ENCODE results near the gene TK1.
A peak's percentile ranks its signal among the peaks of the same experiment; 100 is the strongest.
"Not testable (repeated sequence)": the region's sequence is repeated elsewhere in the genome, so short reads cannot be mapped to it uniquely, and the experiment has no call there.

The TK1 gene

GRCh38 chr17:78147315-78147998 lies 39.4 kb downstream of the TK1 start:
- no peak for DNase-seq

DNA sequence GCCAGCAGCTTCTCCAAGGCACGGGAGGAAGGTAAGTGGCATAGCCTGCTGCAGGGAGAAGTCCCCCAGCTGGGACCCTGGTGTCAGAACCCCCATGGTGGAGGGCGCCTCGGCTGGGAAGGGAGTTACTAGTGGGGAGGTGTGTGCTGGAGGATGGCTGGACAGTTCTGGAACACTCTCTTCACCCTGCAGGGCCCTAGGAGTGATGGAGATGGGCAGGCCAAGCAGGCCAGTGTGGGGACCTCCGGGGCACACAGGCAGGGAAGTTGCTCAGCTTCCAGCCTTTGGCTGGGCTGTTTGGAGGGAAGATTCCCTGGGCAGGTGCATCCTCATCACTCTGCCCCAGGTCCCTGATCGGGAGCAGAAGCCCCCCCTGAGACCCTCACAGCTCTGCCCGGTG lies 40.0 kb downstream of the TK1 start:
- no peak for DNase-seq

- no peak for DNase-seq
Observed at GRCh38 chr17:78146471-78146869, 40.4 kb downstream of the TK1 start.

GRCh38 chr17:78144736-78145641 lies 41.9 kb downstream of the TK1 start:
- DNase-seq, result no peak

DNA sequence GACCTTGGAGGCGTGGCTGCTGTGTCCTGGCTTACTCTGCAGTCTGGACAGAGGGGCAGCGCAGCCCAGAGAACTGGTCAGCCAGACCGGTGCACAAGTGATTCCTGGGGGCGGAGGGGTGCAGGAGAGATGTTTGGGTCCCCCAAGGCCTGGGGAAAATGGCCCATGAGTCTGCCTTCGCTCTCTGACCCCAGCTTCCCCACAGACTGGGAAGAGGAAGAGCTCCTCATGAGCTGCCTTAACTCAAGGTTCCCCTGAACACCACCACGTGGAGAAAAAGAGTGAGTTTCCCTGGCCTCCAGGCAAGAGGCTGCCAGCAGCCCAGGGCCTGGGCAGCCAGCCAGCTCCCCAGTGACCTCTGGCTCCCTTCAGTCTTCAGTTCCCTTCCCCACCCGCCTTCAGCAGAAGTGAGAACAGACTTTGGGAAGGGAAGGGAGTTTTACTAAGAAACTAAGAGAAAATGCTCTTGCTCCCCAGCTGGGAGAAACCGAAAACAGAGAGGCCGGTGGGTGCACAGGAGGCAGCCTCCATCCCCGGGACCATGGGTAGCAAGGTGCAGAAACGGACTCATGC lies 42.6 kb downstream of the TK1 start:
- DNase-seq, result no peak

- no peak for DNase-seq
Observed at GRCh38 chr17:78143214-78144146, 43.4 kb downstream of the TK1 start.

DNA sequence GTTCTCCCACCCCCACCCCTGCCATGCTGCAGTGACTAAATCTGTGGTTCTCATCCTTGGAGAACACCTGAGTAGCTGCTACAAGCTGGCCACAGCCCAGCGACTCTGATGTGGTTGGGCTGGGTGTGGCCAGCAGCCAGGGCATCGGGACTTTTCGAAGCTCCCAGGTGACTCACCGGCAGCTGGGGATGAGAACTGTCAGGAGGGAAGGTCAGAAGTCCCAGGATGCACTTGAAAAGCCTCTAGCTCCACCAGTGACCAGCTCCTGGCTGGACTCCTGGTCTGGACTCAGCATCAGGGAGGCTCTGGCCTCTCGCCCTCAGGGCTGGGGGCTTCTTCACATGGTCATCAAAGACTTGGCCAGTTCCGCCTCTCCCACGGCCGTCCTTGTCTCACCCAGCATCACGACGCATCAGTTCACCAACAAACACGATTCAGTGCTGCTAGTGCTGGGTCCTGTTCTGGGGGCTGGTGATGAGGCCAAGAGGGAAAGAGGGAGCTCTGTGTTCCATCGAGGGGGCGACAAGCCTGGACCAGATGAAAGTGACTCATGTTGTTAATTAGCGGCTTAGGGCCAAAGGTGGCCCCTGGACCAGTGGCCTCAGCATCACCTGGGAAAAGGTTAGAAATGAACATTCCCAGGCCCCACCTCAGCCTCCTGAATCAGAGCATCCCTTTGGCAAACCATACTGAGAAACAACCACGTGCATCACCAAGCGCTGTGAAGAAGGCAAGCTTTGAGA lies 44.6 kb downstream of the TK1 start:
- DNase-seq, result no peak

GRCh38 chr17:78141437-78142118 lies 45.3 kb downstream of the TK1 start:
- no peak for DNase-seq

DNA sequence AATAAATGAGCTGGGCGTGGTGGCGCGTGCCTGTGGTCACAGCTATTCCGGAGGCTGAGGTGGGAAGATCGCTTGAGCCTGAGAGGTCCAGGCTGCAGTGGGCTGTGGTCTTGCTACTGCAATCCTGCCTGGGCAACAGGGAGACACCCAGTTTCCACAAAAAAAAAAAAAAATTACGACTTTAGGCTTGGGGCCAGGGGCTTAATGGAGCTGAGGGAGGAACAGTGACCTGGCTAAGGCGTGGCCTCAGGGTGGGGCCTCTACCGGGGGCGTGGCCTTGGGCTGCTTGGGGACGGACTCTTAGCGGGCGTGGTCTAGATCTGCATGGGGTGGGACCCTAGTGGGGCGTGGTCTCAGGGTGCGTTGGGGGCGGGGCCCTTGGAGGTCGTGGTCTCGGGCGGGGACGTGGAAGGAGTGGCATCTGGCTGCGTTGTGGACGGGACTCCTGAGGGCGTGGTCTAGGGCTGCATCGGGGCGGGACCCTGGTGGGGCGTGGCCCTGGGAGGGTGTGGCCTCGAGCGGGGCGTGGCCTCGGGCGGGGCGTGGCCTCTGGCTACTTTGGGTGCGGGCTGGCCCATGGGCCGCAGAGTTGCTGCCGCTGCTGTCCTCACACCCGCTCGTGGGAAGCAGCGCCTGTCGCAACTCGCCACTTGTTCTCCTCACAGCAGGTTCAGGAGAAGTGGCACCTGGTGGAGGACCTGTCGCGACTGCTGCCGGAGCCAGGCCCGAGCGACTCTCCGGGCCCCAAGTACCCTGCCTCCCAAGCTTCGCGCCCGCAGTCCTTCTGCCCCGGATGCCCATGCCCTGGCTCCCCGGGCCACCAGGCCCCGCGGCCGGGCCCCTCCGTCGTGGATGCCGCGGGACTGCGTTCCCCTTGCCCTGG lies 46.4 kb downstream of the TK1 start:
- peak; percentile 96 for DNase-seq

- DNase-seq, result not testable (repeated sequence)
Observed at GRCh38 chr17:78139861-78140168, 47.0 kb downstream of the TK1 start.

GRCh38 chr17:78138204-78139060 lies 48.4 kb downstream of the TK1 start:
- DNase-seq, result no peak

DNA sequence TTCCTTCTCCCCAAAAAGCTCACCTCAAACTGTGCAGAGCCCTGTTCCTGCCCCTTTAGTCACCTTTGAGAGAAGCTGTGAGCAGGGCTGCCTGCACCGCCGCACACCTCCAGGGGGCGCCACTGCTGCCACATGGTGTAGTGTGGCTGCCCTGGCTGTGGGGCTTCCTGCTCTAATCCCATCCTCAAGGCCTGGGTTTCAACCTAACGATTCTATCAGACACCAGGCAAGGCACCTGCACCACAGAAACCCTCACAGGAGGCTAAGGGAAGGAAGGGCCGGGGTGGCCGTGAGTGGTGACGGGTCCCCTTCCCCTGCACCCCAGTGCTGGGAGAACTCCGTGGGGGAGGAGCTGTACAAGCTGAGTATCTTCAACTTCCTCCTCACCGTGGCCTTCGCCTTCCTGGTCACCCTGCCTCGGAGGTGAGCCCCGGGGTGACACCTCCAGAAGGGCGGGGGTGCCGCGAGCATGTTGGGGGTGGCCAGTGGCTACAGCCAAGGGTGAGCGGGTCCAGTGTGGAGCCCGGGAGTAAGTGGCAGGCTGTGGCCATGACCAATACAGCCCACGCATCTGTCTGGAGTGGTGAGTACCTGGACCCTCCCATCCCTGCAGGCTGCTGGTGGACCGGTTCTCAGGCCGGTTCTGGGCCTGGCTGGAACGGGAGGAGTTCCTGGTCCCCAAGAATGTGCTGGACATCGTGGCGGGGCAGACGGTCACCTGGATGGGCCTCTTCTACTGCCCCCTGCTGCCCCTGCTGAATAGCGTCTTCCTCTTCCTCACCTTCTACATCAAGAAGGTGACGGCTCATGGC lies 49.3 kb downstream of the TK1 start:
- DNase-seq, result peak; percentile 42

- no peak for DNase-seq
Observed at GRCh38 chr17:78135858-78136500, 50.9 kb downstream of the TK1 start.

- DNase-seq, result no peak
Observed at GRCh38 chr17:78134899-78135385, 51.9 kb downstream of the TK1 start.

DNA sequence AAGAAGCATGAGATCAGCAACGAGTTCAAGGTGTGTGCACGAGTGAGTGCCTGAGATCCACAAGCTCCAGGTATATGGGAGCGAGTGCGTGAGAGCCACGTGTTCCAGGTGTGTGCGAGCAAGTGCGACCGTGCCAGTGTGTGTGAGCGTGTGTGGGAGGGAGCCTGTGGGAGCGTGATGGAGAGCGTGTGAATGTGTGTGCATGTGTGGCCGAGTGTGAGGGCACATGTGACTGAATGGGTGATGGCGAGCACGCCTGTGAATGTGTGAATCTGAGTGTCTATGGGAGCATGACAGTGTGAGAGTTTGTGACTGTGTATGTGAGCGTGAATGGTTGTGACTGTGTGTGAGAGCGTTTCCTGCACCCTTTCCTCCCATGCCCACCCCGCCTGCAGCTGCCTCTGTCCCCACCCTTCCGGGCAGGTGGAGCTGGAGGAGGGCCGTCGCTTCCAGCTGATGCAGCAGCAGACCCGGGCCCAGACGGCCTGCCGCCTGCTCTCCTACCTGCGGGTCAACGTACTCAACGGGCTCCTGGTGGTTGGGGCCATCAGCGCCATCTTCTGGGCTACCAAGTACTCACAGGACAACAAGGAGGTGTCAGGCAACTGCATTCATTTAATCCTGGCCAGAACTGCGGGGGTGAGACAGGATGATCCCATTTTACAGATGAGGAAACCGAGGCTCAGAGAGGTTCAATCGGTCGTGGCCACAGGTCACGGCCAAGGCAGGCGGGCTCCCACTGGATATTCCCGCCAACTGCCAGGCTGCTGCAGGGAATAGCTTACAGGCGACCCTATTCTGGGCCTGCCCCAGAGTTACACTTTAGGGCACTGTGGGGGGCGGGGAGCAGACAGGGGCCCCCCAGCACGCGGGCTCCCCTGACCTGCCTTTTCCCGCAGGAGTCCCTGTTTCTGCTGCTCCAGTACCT lies 52.6 kb downstream of the TK1 start:
- peak; percentile 84 for DNase-seq

GRCh38 chr17:78133179-78133951 lies 53.5 kb downstream of the TK1 start:
- no peak for DNase-seq

All from central memory CD4-positive, alpha-beta T cell (primary cell).